Lower lobe of right lung (tissue), 2 donors: ENCODE results near the gene HNF1B. TPM values are rescaled to one million over a fixed set of nuclear protein-coding genes. Genes with fewer than 3 reads are reported as not detected.
A peak's percentile ranks its signal among the peaks of the same experiment; 100 is the strongest.

Source experiments
- ATAC-seq, 2 donors: fragments of 200-7000 bp; cut with Tn5 transposase; one replicate each; pipeline ENCODE4 v1.9.1; 2020 to 2022; ENCODE audit warnings: mild to moderate bottlenecking in 2 of 2, moderate library complexity in 2 of 2
- DNase-seq: peaks from one replicate; pipeline ENCODE4 v3.0.0-alpha.2; 2020
- H3K27ac ChIP-seq: fragments of 200-600 bp; one replicate; pipeline ENCODE4 v1.8.0; 2022
- H3K27me3 ChIP-seq: fragments of 200-600 bp; one replicate; pipeline ENCODE4 v1.8.0; 2022; ENCODE audit warnings: low read depth
- H3K36me3 ChIP-seq: fragments of 200-600 bp; one replicate; pipeline ENCODE4 v1.8.0; 2022; ENCODE audit warnings: mild to moderate bottlenecking
- H3K4me1 ChIP-seq: fragments of 200-600 bp; one replicate; pipeline ENCODE4 v1.8.0; 2022
- H3K4me3 ChIP-seq: fragments of 200-600 bp; one replicate; pipeline ENCODE4 v1.8.0; 2022; ENCODE audit warnings: mild to moderate bottlenecking
- H3K9me3 ChIP-seq: fragments of 200-600 bp; one replicate; pipeline ENCODE4 v1.8.0; 2022
- intact Hi-C: fragments of 100-400 bp; cut with DNase I; formaldehyde crosslinking; loops from one replicate; pipeline ENCODE4 v1.11.0; 2022
- total RNA-seq: library from RNA; stranded (reverse); fragmentation: NEBNext Ultra II Directional; extraction: Animal tissue kit (Norgen Biotek cat#: 25700); gene quantifications from one replicate; pipeline ENCODE4 v1.2.1, GENCODE V29; 2021
- TF ChIP-seq, protein P1 (sequence below): fragments of 200-600 bp; IDR thresholded peaks from one replicate; pipeline ENCODE4 v1.8.0; 2022; ENCODE audit warnings: antibody characterized with exemption, mild to moderate bottlenecking
- donor health status: DM: no; HTN: yes; CAD: no; lungs with severe emphysema.

HNF1B gene
- total RNA-seq, 1 donor from 2014 or later = 15.2 TPM

DNA sequence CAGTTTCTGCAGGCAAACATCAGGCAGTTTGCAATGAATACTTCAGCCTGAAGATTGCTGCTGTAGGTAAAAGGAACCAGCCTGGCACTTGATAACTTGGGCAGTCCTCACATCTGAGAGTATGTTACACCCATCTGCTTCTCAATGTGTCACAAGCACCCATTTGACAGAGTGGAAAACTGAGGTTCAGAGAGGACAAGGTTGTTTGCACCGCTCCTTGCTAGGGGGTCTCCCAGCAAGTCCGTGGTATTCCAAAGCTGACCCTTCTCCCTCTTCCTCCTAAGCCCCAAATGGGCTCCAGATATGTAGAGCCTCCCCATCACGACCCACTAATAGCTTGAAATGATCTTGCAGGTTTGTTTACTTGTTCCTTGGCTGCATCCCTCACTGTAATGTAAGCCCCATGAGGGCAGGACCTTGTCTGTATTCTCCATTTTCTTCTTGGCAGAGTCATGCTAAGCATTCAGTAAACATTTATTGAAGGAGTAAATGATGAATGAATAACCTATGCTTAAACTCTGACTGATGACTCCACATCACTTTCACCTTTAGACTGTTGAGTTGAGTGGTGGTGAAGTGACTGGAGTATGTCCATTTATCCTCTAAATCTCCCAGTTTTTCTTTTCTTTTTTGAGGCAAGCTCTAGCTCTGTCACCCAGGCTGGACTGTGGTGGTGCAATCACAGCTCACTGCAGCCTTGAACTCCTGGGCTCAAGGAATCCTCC, 26.4 kb downstream of the HNF1B start:
- Histone ChIP-seq H3K27me3 (no peaks in the 10 kb centered on the region), H3K36me3 (no peaks in the 10 kb centered on the region), H3K4me1 (peaks cover 9% of the 10 kb centered on the region), H3K4me3 (no peak overlapping the region), H3K9me3 (no peaks in the 10 kb centered on the region), H3K27ac (peak overlapping the region; percentile 5)
- TF ChIP-seq, protein P1, sequence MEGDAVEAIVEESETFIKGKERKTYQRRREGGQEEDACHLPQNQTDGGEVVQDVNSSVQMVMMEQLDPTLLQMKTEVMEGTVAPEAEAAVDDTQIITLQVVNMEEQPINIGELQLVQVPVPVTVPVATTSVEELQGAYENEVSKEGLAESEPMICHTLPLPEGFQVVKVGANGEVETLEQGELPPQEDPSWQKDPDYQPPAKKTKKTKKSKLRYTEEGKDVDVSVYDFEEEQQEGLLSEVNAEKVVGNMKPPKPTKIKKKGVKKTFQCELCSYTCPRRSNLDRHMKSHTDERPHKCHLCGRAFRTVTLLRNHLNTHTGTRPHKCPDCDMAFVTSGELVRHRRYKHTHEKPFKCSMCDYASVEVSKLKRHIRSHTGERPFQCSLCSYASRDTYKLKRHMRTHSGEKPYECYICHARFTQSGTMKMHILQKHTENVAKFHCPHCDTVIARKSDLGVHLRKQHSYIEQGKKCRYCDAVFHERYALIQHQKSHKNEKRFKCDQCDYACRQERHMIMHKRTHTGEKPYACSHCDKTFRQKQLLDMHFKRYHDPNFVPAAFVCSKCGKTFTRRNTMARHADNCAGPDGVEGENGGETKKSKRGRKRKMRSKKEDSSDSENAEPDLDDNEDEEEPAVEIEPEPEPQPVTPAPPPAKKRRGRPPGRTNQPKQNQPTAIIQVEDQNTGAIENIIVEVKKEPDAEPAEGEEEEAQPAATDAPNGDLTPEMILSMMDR = no peak
- intact Hi-C loops = no loop called here
- DNase-seq (no peak), ATAC-seq (no peak)

DNA sequence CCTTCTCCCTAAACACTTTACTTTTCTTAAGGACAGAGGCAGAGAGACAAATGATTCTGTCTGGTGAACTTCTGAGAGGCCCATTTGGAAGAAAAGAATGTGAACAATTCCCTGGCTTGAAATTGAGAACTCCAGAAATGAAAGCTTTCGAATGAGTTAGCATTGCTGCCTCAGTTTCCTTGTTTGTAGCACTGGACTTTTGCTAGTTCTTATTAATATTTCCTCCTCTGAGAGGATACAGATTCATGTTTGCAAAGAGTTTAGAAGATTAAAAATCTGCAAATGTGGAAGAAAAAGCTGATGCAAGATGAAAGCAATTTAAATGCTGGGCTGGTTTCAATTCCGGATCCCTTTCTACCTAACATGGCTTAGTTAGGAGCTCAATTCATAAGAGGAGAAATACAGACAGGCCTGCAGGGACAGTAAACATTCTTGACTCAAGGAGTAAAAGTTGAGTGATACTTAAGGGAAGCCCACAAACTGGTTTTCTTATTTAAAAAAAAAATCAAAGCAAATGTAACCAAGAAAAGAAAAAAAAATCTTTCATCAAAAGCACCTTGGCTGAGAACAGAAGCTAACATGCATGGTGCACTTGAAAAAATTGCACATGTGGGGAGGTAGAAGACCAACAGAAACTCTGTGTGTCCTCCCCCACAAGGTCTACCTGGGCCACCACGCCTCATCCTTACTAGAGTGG, 27.1 kb downstream of the HNF1B start:
- intact Hi-C loops = no loop called here
- no peaks in the 10 kb centered on the region for H3K27me3 ChIP-seq
- peaks cover 9% of the 10 kb centered on the region for H3K4me1 ChIP-seq
- ATAC-seq = peak; percentile 83
- H3K36me3 ChIP-seq = no peaks in the 10 kb centered on the region
- H3K9me3 ChIP-seq = no peaks in the 10 kb centered on the region
- peak overlapping the region; percentile 80 for H3K27ac ChIP-seq
- H3K4me3 ChIP-seq = peak overlapping the region; percentile 17
- DNase-seq = peak; percentile 60
- TF ChIP-seq, protein P1 = no peak

DNA sequence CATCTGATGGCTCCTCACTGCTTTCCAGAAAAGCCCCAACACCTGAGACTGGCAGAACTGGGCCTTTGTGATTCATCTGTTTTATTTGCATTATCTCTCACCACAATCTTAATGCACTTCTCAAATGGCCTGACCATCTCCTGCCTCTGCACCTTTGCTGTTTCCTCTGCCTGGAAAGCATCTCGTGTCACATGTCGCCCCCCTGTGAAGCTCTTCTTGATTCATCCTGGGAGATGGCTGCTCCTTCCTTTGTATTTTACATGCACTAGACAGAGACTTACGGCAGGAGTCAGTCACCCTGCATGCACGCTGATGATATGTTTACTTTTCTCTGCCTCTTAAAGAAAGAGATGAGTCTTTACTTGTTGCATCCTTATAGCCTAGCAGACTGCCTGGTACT, 30.0 kb downstream of the HNF1B start:
- Histone ChIP-seq H3K36me3 (no peaks in the 10 kb centered on the region), H3K4me3 (no peak overlapping the region), H3K4me1 (peaks cover 9% of the 10 kb centered on the region), H3K27me3 (no peaks in the 10 kb centered on the region), H3K27ac (no peak overlapping the region), H3K9me3 (no peaks in the 10 kb centered on the region)
- intact Hi-C loops = no loop called here
- no peak for DNase-seq
- TF ChIP-seq, protein P1 = no peak
- ATAC-seq = no peak

DNA sequence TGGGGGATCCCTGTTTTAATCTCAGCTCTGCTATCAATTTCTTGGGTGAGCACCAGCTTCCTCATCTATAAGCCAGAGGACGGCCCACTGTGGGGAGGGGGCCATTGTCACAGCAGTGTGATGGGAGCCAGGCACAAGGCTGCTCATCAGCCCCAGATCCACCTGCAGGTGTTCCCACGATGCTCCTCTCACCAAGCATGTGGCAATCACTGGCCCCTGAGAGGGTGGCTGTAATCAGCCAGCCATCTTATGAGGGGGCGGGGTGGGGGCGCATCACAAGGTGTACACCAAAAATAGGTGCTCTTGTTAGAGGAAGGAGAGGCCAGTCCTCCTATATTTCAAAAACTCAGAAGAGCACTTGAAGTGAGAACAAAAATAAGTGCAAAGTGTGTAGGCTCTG, 31.2 kb downstream of the HNF1B start:
- ATAC-seq (peak; percentile 34 to 66), DNase-seq (peak; percentile 88)
- H3K27ac ChIP-seq = peak overlapping the region; percentile 33
- H3K36me3 ChIP-seq = no peaks in the 10 kb centered on the region
- TF ChIP-seq, protein P1 = no peak
- no peaks in the 10 kb centered on the region for H3K27me3 ChIP-seq
- H3K4me3 ChIP-seq = no peak overlapping the region
- H3K9me3 ChIP-seq = no peaks in the 10 kb centered on the region
- peaks cover 9% of the 10 kb centered on the region for H3K4me1 ChIP-seq
- intact Hi-C loops = no loop called here

DNA sequence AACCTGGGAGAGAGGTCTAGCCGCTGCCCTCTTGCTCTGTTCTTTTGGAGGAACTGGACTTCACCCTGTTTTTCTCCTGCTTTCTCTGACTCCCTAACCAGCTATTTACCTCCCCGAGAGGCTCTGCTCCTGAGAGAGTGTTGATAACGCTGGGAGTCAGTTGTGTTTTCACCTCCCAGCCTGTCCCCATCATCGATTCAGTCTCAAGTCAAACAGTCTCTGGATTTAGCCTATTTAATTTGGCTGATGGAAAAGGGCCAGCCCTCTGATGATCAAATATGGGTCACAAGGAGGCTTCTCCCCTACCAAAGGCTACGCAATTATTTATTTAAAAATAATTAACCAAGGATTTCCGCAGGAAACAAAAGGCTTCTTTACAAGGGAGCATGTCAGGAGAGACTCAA, 31.8 kb downstream of the HNF1B start:
- H3K36me3 ChIP-seq = no peaks in the 10 kb centered on the region
- peak overlapping the region; percentile 33 for H3K27ac ChIP-seq
- TF ChIP-seq, protein P1 = no peak
- DNase-seq = no peak
- intact Hi-C loops = no loop called here
- no peaks in the 10 kb centered on the region for H3K9me3 ChIP-seq
- no peak for ATAC-seq
- no peak overlapping the region for H3K4me3 ChIP-seq
- H3K27me3 ChIP-seq = no peaks in the 10 kb centered on the region
- peaks cover 9% of the 10 kb centered on the region for H3K4me1 ChIP-seq
